Stimulated activated CD8-positive, alpha-beta memory T cell treated with anti-CD3 and anti-CD28 coated beads, Interleukin-15, amount 100 ng/mL, for 1 hour (primary cell): ENCODE measurements around the gene ASB2.
A peak's percentile ranks its signal among the peaks of the same experiment; 100 is the strongest.

Source experiments
- DNase-seq: peaks from one replicate; pipeline ENCODE4 v3.0.0-alpha.2; 2020; ENCODE audit warnings: low read depth

Gene ASB2

GRCh38 chr14:93978735-93979134, 2.4 kb upstream of the ASB2 start:
- no peak for DNase-seq

GRCh38 chr14:93977790-93978581, 1.6 kb upstream of the ASB2 start:
- DNase-seq = peak; percentile 32

- no peak for DNase-seq
These were observed 801 bp upstream of the ASB2 start for GRCh38 chr14:93977171-93977570.

- DNase-seq = no peak
These were observed 436 bp downstream of the ASB2 start for GRCh38 chr14:93975791-93976476.

- DNase-seq = no peak
These were observed 1.5 kb downstream of the ASB2 start for GRCh38 chr14:93974833-93975232.

GRCh38 chr14:93974299-93974698, 2.1 kb downstream of the ASB2 start:
- DNase-seq = no peak

GRCh38 chr14:93973607-93974006, 2.8 kb downstream of the ASB2 start:
- no peak for DNase-seq

GRCh38 chr14:93972618-93973205, 3.7 kb downstream of the ASB2 start:
- no peak for DNase-seq

- DNase-seq = no peak
These were observed 4.7 kb downstream of the ASB2 start for GRCh38 chr14:93971635-93972027.

GRCh38 chr14:93970965-93971634, 5.3 kb downstream of the ASB2 start:
- DNase-seq = no peak

- peak; percentile 54 for DNase-seq
These were observed 5.8 kb downstream of the ASB2 start for GRCh38 chr14:93970585-93970964.

GRCh38 chr14:93969082-93969828, 7.1 kb downstream of the ASB2 start:
- no peak for DNase-seq

GRCh38 chr14:93967637-93968250, 8.6 kb downstream of the ASB2 start:
- DNase-seq = no peak

GRCh38 chr14:93965946-93966474, 10.4 kb downstream of the ASB2 start:
- DNase-seq = no peak

GRCh38 chr14:93965287-93965821, 11.0 kb downstream of the ASB2 start:
- no peak for DNase-seq

GRCh38 chr14:93964820-93965286, 11.5 kb downstream of the ASB2 start:
- DNase-seq = no peak

GRCh38 chr14:93964281-93964680, 12.1 kb downstream of the ASB2 start:
- DNase-seq = no peak

GRCh38 chr14:93963692-93964091, 12.7 kb downstream of the ASB2 start:
- DNase-seq = no peak

- DNase-seq = no peak
These were observed 13.4 kb downstream of the ASB2 start for GRCh38 chr14:93962701-93963601.

- no peak for DNase-seq
These were observed 14.8 kb downstream of the ASB2 start for GRCh38 chr14:93961620-93962019.
